Gastrocnemius medialis (tissue), 4 donors: ENCODE data around the gene XXYLT1.

Experiments used
- CTCF ChIP-seq, 5 experiments: fragments of 450-650 bp in 3 of 5; fragments of 200-600 bp in 2 of 5; sonication (generic) in 2 of 5; IDR thresholded peaks in 4 of 5; conservative IDR thresholded peaks in 1 of 5; 1 replicate in 4 of 5; 2 replicates in 1 of 5; pipeline ENCODE4 v1.5.1; 2016 to 2019; ENCODE audit warnings: antibody characterized with exemption in 5 of 5, mild to moderate bottlenecking in 3 of 5, moderate library complexity in 3 of 5
- POLR2A ChIP-seq, 2 donors: fragments of 450-650 bp; IDR thresholded peaks; one replicate each; pipeline ENCODE4 v1.6.1; 2017; ENCODE audit warnings: antibody characterized with exemption in 2 of 2, mild to moderate bottlenecking in 2 of 2, moderate library complexity in 2 of 2

DNA sequence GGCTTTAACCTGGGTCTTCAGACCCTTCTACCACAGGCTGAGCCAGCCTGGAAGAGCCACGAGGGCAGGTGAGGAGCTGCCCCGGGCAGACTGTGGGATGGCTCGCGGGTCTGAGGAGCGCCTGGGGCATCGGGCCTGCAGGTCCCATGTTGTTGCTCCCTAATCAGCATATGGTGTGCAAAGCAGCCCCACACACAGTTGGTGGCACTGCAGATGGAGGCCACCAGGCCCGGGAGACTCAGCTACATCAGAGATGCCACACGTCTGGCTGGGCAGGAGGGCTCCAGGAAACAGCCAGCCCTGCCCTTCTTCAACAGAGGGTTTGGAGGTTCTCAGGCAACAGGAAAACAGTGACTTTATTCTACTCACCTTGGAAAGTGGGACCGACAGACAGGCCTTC lies 63.9 kb downstream of the XXYLT1 start:
- TF ChIP-seq CTCF (IDR thresholded peaks at IDR 0.05 in 4 of 5, conservative IDR thresholded peaks at IDR 0.05 in 1 of 5) (no peak), POLR2A (IDR thresholded peaks at IDR 0.05) (no peak)
